HG03378 (cell line): Measurements from ENCODE around the gene ZMYM5.
"Not testable (repeated sequence)": the region's sequence is repeated elsewhere in the genome, so short reads cannot be mapped to it uniquely, and the experiment has no call there.

Experiments used
- ATAC-seq: cut with Tn5 transposase; IDR thresholded peaks from one replicate; pipeline ENCODE4 v1.9.1; 2021; ENCODE audit warnings: mild to moderate bottlenecking, moderate library complexity; ENCODE audit not compliant: unreplicated experiment

Gene ZMYM5

DNA sequence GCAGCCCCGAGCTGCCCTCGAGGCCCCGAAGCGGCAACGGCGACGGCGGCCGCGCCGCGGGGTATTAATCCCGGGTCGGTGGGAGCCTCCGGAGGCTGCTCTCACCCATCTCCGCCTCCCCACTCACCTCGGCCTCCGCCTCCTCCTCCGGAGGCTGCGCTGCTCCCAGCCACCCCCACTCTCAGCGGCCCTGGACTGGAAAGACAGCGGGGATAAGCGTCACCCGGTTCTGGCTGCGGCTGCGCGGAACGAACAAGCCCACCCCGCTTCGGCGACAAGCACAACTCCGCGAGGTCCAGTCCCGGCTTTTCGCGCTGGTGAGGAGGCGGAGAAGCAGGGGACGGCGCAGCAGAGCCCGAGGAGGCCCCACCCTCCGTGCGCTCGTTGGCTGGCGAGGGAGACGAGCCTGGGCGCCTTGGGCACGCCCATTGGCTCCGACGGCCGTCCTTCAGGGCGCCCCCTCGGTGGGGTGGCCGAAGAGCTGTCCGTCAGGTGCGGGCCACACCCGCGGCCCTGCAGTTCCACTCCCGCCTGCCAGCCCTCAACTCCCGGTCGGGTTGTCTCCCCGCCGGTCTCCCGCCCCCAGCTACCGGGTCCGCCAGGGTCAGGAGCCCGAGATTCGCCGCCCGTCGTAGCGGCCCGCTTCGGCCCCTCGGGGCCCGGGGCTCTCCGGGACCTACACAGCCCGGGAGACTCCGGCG, at the start of gene ZMYM5:
TSS of gene ZMYM5 (minus strand) at position 327 of the 701 bp plus-strand sequence. CDS start 11,469 bp downstream, outside the sequence.
- ATAC-seq = peak; percentile 81

DNA sequence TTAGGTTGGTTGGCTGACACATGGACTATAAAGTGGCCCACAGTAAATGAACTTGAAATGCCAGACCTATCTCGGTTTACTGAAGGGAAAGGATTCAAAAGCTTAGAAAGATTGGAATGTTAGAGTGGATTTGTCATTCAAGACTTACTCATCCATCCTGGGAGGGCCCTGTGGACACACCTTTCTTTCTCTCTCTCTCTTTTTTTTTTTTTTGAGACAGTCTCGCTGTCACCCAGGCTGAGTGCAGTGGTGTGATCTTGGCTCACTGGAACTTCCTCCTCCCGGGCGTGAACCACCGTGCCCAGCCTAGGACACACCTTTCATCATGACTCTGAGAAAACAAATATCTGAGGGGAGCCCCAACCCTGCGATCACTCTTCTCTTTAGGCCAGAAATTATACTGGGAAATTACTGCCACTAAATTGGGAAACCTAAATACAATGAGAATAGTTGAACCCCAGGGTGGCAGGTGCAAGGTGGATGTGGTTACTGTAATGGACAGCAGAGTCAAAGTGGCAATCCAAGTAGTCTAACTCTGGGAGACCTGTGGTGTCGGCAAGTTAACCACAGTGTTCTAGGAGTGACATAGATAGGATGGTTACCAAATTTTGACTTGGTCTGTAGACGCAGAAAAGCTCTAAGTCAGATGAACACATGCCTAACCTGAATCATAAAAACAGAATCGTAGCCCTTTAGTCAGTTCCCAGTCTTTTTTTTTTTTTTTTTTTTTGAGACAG, 47.1 kb upstream of the ZMYM5 start:
- no peak for ATAC-seq

- ATAC-seq = no peak
These were observed 45.0 kb upstream of the ZMYM5 start for GRCh38 chr13:19908350-19908986.

GRCh38 chr13:19905487-19906195, 42.2 kb upstream of the ZMYM5 start:
- ATAC-seq = not testable (repeated sequence)

GRCh38 chr13:19890030-19890429, 26.6 kb upstream of the ZMYM5 start:
- no peak for ATAC-seq

- ATAC-seq = no peak
These were observed 25.4 kb upstream of the ZMYM5 start for GRCh38 chr13:19888799-19889198.

GRCh38 chr13:19882231-19882630, 18.8 kb upstream of the ZMYM5 start:
- no peak for ATAC-seq

- ATAC-seq = no peak
These were observed 18.2 kb upstream of the ZMYM5 start for GRCh38 chr13:19881641-19882040.

DNA sequence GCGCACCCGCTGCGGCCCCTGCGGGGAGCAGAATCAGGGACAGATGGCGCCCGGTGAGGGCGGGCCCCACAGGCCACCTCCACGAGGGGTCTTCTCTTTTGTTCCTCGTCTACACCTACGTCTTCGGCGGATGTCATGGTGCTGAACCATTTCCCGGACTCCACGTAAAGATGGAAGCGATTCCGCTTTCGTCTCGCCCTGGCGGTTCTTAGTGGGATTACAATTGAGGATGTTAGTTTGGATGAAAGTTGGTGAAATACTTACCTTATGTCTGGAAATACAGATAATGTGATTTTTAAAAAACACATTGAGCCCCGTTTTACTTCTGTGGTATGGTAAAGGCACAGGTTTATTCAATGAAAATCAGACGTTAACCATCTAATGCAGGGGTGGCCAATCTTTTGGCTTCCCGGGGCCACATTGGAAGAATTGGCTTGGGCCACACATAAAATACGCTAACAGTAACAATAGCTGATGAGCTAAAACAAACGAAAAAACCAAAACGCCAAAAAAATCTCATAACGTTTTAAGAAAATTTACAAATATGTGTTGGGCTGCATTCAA, 1.4 kb upstream of the ZMYM5 start:
- peak; percentile 10 for ATAC-seq

GRCh38 chr13:19864024-19864745, 736 bp upstream of the ZMYM5 start:
- ATAC-seq = peak; percentile 25

DNA sequence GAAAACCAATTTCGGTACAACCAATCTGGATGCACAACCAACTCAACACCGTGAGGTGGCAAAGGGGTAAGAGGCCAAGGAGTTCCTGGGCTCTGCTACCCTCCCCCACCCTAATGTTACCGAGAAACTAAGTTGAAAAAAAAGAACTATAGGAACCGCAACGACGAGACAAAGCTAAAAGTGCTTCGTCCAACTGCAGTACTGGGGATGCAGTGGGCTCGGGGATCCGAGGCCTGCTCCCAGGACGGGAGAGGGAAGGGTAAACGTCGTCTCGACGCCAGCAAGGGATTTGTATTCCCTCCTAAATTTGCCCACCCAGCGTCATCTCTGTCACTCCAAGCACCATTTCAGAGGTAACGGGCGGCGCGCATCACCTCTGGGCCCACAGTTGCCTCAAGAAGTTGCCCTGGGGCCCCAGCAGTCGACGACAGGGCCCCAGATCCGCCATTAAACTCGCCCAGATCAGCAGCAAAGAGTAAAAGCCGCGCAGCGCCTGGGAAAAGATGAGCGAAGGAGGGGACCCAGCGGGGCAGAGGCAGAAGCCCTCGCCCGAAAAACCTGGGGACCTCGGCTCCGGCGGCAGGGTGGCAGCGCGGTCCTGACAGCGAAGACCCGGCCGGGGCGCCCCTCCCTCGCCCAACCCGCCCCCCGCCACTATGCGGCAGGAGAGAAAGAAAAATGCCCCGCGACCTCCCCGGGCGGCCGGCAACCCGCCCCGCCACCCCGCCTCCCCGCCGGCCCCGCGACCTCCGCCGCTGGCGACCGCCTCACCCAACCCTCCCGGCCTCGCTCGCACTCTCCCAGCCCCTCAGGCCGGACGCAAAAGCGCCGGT, 752 bp downstream of the ZMYM5 start:
- no peak for ATAC-seq

DNA sequence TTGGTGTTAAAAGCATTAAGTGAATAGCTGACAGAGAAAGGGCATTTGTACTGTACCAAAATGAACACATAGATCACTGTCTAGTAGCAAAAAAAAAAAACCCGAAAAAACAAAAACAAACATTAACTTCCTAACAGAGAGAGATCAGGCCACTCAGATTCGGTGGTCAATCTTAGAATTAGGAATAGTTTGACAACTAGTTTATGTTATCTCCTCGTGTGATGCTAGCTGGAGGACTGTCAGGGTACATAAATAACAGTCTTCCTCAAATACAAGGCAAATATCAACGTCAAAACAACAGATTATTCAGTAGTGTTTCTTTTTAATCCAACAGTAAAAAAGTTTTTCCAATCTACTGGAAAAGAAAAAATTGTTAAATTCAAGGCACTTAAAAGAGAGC, 1.7 kb downstream of the ZMYM5 start:
- ATAC-seq = no peak

DNA sequence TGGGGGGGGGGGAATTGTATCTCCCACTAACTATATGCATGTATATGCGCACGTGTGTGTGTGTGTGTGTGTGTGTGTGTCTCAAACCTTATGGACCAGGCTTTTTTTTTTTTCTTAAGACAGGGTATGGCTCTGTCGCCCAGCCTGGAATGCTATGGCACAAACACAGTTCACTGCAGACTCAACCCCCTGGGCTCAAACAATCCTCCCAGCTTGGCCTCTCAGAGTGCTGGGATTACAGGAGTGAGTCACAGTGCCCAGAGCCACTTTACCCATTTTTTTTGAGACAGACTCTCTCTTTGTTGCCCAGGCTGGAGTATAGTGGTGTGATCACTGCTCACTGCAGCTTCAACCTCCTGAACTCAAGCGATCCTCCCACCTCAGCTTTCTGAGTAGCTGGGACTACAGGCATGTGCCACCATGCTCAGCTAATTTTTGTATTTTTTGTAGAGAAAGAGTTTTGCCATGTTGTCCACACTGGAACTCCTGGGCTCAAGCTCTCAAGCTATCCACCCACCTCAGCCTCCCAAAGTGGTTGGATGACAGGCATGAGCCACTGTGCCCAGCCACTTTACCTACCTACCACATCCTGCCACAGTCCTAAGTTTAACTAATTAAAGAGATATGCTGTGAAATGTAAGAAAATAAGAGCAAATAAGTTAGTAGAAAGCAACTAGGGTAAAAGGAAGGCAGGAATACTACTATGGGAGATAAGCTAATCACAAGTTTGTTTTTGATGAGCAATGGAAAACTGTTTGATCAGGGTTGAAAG, 2.4 kb downstream of the ZMYM5 start:
- no peak for ATAC-seq

DNA sequence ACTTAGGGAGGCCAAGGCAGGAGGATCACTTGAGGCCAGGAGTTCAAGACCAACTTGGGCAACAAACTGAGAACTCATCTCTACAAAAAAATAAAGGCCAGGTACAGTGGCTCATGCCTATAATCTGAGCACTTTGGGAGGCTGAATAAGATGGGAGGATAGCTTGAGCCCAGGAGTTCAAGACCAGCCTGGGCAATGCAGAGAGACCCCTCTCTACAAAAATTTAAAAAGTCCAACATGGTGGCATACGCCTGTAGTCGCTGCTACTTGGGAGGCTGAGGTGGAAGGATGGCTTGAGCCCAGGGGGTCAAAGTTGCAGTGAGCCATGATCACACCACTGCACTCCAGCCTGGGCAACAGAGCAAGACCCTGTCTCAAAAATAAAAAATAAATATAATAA, 5.8 kb downstream of the ZMYM5 start:
- not testable (repeated sequence) for ATAC-seq

GRCh38 chr13:19852766-19853165, 10.7 kb downstream of the ZMYM5 start:
- no peak for ATAC-seq

DNA sequence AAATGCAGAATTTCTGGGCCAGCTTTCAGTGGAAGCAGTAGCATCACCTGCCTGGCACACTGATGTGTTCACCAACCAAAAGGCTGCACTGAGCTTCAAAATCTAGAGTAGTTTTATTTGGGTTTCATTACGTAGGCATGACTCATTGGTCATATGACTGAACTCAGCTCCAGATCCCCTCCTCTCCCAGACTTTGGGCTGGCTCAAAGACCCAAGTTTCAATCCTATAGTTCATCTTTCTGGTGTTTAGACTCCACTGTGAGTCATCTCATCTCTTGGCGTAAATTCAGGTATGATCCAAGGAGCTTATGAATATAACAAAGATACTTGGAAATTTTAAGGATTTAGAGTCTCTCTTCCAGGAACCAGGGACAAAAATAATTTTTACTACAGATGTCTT, 17.7 kb downstream of the ZMYM5 start:
- no peak for ATAC-seq

- no peak for ATAC-seq
These were observed 24.6 kb downstream of the ZMYM5 start for GRCh38 chr13:19838865-19839275.

DNA sequence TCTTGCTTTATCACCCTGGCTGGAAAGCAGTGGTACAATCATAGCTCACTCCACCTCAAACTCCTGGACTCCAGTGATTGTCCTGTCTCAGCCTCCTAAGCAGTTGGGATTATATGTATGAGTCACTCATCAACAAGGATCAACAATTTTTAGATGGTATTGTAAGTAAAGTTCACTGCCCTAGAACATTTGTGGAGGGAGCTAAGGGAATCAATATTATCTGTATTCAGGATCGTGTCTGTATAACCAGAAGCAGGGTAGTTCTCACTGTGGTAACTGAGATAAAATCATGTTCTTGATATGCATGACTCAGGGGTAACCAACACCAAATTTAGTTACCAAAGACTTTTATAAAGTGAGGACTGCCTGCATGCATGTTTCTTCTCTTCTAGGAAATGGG, 27.0 kb downstream of the ZMYM5 start:
- ATAC-seq = no peak

DNA sequence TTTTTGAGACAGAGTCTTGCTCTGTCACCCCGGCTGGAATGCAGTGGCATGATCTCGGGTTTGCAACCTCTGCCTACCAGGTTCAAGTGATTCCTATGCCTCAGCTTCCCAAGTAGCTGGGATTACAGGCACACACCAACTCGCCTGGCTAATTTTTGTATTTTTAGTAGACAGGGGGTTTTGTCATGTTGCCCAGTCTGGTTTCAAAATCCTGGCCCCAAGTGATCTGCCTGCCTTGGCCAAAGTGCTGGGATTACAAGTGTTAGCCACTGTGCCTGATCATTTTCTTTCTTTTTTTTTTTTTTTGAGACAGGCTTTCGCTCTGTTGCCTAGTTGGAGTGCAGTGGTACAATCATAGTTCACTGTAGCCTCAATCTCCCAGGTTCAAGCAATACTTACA, 28.7 kb downstream of the ZMYM5 start:
- ATAC-seq = no peak
